Vagina (tissue), 2 donors: ENCODE measurements around the gene DENND1A. TPM values are rescaled to one million over a fixed set of nuclear protein-coding genes. Genes with fewer than 3 reads are reported as not detected.

Experiments
- DNase-seq, 2 donors: peaks; one replicate each; pipeline ENCODE4 v3.0.0-alpha.2; 2017; ENCODE audit errors: extremely low spot score in 2 of 2
- H3K27ac ChIP-seq: fragments of 200-600 bp; sonication (generic); one replicate; pipeline ENCODE4 v1.5.1; 2019
- H3K27me3 ChIP-seq: fragments of 200-600 bp; sonication (generic); one replicate; pipeline ENCODE4 v1.5.1; 2019
- H3K36me3 ChIP-seq, 2 donors: fragments of 200-600 bp; sonication (generic); one replicate each; pipeline ENCODE4 v1.5.1; 2017 to 2019
- H3K4me1 ChIP-seq: fragments of 200-600 bp; sonication (generic); one replicate; pipeline ENCODE4 v1.5.1; 2019
- H3K4me3 ChIP-seq, 2 donors: fragments of 200-600 bp; sonication (generic); 1 replicate in 1 of 2; 2 replicates in 1 of 2; pipeline ENCODE4 v1.5.1; 2016 to 2019
- H3K9me3 ChIP-seq: fragments of 200-600 bp; sonication (generic); one replicate; pipeline ENCODE4 v1.5.1; 2019
- POLR2A ChIP-seq, 2 donors: fragments of 450-650 bp; IDR thresholded peaks; one replicate each; pipeline ENCODE4 v1.6.1; 2017; ENCODE audit warnings: antibody characterized with exemption in 2 of 2, mild to moderate bottlenecking in 2 of 2, moderate library complexity in 2 of 2
- POLR2AphosphoS5 ChIP-seq, 2 donors: sonication (generic); formaldehyde crosslinking; IDR thresholded peaks; one replicate each; pipeline ENCODE4 v1.9.0; 2017; ENCODE audit warnings: antibody characterized with exemption in 2 of 2, mild to moderate bottlenecking in 2 of 2, low read depth in 1 of 2; ENCODE audit not compliant: insufficient read depth in 1 of 2
- intact Hi-C: fragments of 100-400 bp; cut with DNase I; formaldehyde crosslinking; loops from one replicate; pipeline ENCODE4 v1.15.1; 2023
- total RNA-seq: library from RNA; depleted of rRNA; stranded (reverse); fragments of >200 nt; gene quantifications from one replicate; pipeline ENCODE4 v1.2.3, GENCODE V29; 2016
- TF ChIP-seq, protein P1 (sequence below), 3 experiments: fragments of 450-650 bp in 2 of 3; fragments of 200-600 bp in 1 of 3; sonication (generic) in 1 of 3; IDR thresholded peaks; one replicate each; pipeline ENCODE4 v1.5.1; 2017 to 2019; ENCODE audit warnings: antibody characterized with exemption in 3 of 3, mild to moderate bottlenecking in 2 of 3, moderate library complexity in 2 of 3

DENND1A gene
- total RNA-seq, 1 donor from 2014 or later: 20.4 TPM

DNA sequence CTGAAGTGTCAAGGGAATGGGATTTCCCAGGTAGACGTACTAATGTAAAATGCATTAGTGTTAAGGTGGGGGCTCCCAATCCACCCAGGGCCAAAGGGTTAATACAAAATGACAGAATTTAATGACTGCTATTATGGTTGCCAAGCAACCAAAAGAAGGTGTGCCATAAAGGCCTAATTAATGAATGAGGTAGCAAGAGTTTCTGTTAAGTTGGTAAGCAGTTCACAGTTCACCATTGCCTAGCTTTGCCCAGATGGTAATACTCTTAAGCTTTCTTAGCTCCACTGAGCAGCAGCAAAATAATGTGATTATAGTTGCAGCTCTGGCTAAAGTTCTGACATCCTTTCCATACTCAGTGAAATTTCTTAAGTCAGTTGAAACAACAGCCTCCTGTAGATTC is 211.7 kb downstream of the DENND1A start:
- Histone ChIP-seq H3K4me3 (no peak overlapping the region), H3K27ac (no peak overlapping the region), H3K36me3 (no peaks in the 10 kb centered on the region), H3K27me3 (no peaks in the 10 kb centered on the region), H3K9me3 (peaks cover 9% of the 10 kb centered on the region), H3K4me1 (no peaks in the 10 kb centered on the region)
- TF ChIP-seq, protein P1, sequence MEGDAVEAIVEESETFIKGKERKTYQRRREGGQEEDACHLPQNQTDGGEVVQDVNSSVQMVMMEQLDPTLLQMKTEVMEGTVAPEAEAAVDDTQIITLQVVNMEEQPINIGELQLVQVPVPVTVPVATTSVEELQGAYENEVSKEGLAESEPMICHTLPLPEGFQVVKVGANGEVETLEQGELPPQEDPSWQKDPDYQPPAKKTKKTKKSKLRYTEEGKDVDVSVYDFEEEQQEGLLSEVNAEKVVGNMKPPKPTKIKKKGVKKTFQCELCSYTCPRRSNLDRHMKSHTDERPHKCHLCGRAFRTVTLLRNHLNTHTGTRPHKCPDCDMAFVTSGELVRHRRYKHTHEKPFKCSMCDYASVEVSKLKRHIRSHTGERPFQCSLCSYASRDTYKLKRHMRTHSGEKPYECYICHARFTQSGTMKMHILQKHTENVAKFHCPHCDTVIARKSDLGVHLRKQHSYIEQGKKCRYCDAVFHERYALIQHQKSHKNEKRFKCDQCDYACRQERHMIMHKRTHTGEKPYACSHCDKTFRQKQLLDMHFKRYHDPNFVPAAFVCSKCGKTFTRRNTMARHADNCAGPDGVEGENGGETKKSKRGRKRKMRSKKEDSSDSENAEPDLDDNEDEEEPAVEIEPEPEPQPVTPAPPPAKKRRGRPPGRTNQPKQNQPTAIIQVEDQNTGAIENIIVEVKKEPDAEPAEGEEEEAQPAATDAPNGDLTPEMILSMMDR (IDR thresholded peaks at IDR 0.05): no peak
- TF ChIP-seq POLR2AphosphoS5 (IDR thresholded peaks at IDR 0.05; ENCODE audit: insufficient read depth in 1 of 2, low read depth in 1 of 2) (no peak), POLR2A (IDR thresholded peaks at IDR 0.05) (no peak)
- no peak for DNase-seq
- intact Hi-C loops: no loop called here

GRCh38 chr9:123717581-123718175 is 212.2 kb downstream of the DENND1A start:
- no peak overlapping the region for H3K4me3 ChIP-seq
- H3K9me3 ChIP-seq: peaks cover 5% of the 10 kb centered on the region
- H3K36me3 ChIP-seq: no peaks in the 10 kb centered on the region
- H3K27me3 ChIP-seq: no peaks in the 10 kb centered on the region
- DNase-seq: no peak
- no peaks in the 10 kb centered on the region for H3K4me1 ChIP-seq
- TF ChIP-seq POLR2AphosphoS5 (IDR thresholded peaks at IDR 0.05; ENCODE audit: insufficient read depth in 1 of 2, low read depth in 1 of 2) (no peak), POLR2A (IDR thresholded peaks at IDR 0.05) (no peak)
- TF ChIP-seq, protein P1 (IDR thresholded peaks at IDR 0.05): no peak
- no peak overlapping the region for H3K27ac ChIP-seq
- intact Hi-C loops: no loop called here

- no peak overlapping the region for H3K4me3 ChIP-seq
- H3K27ac ChIP-seq: no peak overlapping the region
- H3K27me3 ChIP-seq: no peaks in the 10 kb centered on the region
- H3K4me1 ChIP-seq: no peaks in the 10 kb centered on the region
- DNase-seq: no peak
- no peaks in the 10 kb centered on the region for H3K36me3 ChIP-seq
- intact Hi-C loops: no loop called here
- no peaks in the 10 kb centered on the region for H3K9me3 ChIP-seq
- TF ChIP-seq POLR2AphosphoS5 (IDR thresholded peaks at IDR 0.05; ENCODE audit: insufficient read depth in 1 of 2, low read depth in 1 of 2) (no peak), POLR2A (IDR thresholded peaks at IDR 0.05) (no peak)
- TF ChIP-seq, protein P1 (IDR thresholded peaks at IDR 0.05): no peak
Measured at GRCh38 chr9:123716339-123716945, 213.5 kb downstream of the DENND1A start.

- Histone ChIP-seq H3K27ac (no peak overlapping the region), H3K36me3 (no peaks in the 10 kb centered on the region), H3K4me1 (no peaks in the 10 kb centered on the region), H3K4me3 (no peak overlapping the region), H3K27me3 (no peaks in the 10 kb centered on the region), H3K9me3 (no peaks in the 10 kb centered on the region)
- TF ChIP-seq, protein P1 (IDR thresholded peaks at IDR 0.05): no peak
- TF ChIP-seq POLR2A (IDR thresholded peaks at IDR 0.05): no peak
- TF ChIP-seq POLR2AphosphoS5 (IDR thresholded peaks at IDR 0.05; ENCODE audit: insufficient read depth in 1 of 2, low read depth in 1 of 2): no peak
- DNase-seq: no peak
- intact Hi-C loops: no loop called here
Measured at GRCh38 chr9:123715258-123715657, 214.7 kb downstream of the DENND1A start.

DNA sequence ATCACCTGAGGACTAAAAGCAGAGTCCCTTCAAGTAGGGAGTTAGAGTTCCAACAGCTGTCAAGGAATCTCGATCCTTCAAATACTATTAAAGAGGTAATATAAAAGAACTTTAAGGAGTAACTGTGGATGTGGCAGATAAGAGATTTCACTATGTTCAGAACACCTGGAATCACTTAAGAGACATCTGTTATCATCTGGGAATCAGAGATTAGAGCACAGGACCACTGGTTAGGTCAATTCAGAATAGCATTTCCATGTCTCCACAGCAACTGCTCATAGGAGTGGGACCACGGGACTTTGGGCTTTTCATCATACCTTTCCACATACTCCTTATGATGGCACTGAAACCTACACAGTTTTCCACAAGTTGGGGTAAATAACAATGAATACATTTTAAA is 216.6 kb downstream of the DENND1A start:
- Histone ChIP-seq H3K9me3 (no peaks in the 10 kb centered on the region), H3K4me3 (no peak overlapping the region), H3K27me3 (no peaks in the 10 kb centered on the region), H3K27ac (no peak overlapping the region), H3K4me1 (no peaks in the 10 kb centered on the region), H3K36me3 (no peaks in the 10 kb centered on the region)
- intact Hi-C loops: no loop called here
- TF ChIP-seq POLR2A (IDR thresholded peaks at IDR 0.05) (no peak), POLR2AphosphoS5 (IDR thresholded peaks at IDR 0.05; ENCODE audit: insufficient read depth in 1 of 2, low read depth in 1 of 2) (no peak)
- TF ChIP-seq, protein P1 (IDR thresholded peaks at IDR 0.05): no peak
- no peak for DNase-seq
